ENCODE results near the gene PDE7B.
"Not testable (repeated sequence)": the region's sequence is repeated elsewhere in the genome, so short reads cannot be mapped to it uniquely, and the experiment has no call there.

The PDE7B gene

GRCh38 chr6:136117081-136117480 lies 265.6 kb downstream of the PDE7B start:
- DNase-seq: no peak

GRCh38 chr6:136118787-136119186 lies 267.3 kb downstream of the PDE7B start:
- no peak for DNase-seq

- no peak for DNase-seq
Measured at GRCh38 chr6:136123468-136123867, 272.0 kb downstream of the PDE7B start.

- no peak for DNase-seq
Measured at GRCh38 chr6:136125585-136125984, 274.1 kb downstream of the PDE7B start.

- no peak for DNase-seq
Measured at GRCh38 chr6:136127873-136128272, 276.4 kb downstream of the PDE7B start.

GRCh38 chr6:136129365-136129764 lies 277.9 kb downstream of the PDE7B start:
- DNase-seq: no peak

- DNase-seq: no peak
Measured at GRCh38 chr6:136134268-136134667, 282.8 kb downstream of the PDE7B start.

- no peak for DNase-seq
Measured at GRCh38 chr6:136134751-136135150, 283.2 kb downstream of the PDE7B start.

- no peak for DNase-seq
Measured at GRCh38 chr6:136136274-136136673, 284.8 kb downstream of the PDE7B start.

GRCh38 chr6:136137008-136137692 lies 285.6 kb downstream of the PDE7B start:
- no peak for DNase-seq

GRCh38 chr6:136137739-136138402 lies 286.4 kb downstream of the PDE7B start:
- DNase-seq: no peak

GRCh38 chr6:136139111-136139510 lies 287.6 kb downstream of the PDE7B start:
- not testable (repeated sequence) for DNase-seq

- no peak for DNase-seq
Measured at GRCh38 chr6:136144251-136145023, 292.9 kb downstream of the PDE7B start.

- no peak for DNase-seq
Measured at GRCh38 chr6:136146130-136146529, 294.6 kb downstream of the PDE7B start.

- DNase-seq: no peak
Measured at GRCh38 chr6:136147342-136147741, 295.8 kb downstream of the PDE7B start.

GRCh38 chr6:136148051-136148450 lies 296.6 kb downstream of the PDE7B start:
- DNase-seq: no peak

GRCh38 chr6:136148523-136148922 lies 297.0 kb downstream of the PDE7B start:
- no peak for DNase-seq

GRCh38 chr6:136149311-136149710 lies 297.8 kb downstream of the PDE7B start:
- no peak for DNase-seq

GRCh38 chr6:136150961-136151360 lies 299.5 kb downstream of the PDE7B start:
- no peak for DNase-seq

- no peak for DNase-seq
Measured at GRCh38 chr6:136153707-136154375, 302.3 kb downstream of the PDE7B start.

GRCh38 chr6:136155191-136155590 lies 303.7 kb downstream of the PDE7B start:
- DNase-seq: no peak

- no peak for DNase-seq
Measured at GRCh38 chr6:136157743-136158142, 306.2 kb downstream of the PDE7B start.

- DNase-seq: no peak
Measured at GRCh38 chr6:136158387-136158821, 306.9 kb downstream of the PDE7B start.

Measured in activated effector memory CD4-positive, alpha-beta T cell treated with anti-CD3 and anti-CD28 coated beads, Interleukin-2, amount 50 U/mL, for 16 hours (primary cell).